GM19455 (cell line): ENCODE measurements around the gene STXBP4.

Experiments used
- ATAC-seq: cut with Tn5 transposase; IDR thresholded peaks from one replicate; pipeline ENCODE4 v1.9.1; 2021; ENCODE audit not compliant: unreplicated experiment

Gene STXBP4

GRCh38 chr17:54968262-54968987 lies at the start of gene STXBP4, which contains the start of gene COX11:
Gene STXBP4, plus strand, starts transcription at chr17:54968765. Its CDS starts 17,455 bp downstream, at chr17:54986220.
Gene COX11, minus strand, starts transcription at chr17:54968654. Its CDS starts 8 bp downstream, at chr17:54968646.
- peak; percentile 95 for ATAC-seq

GRCh38 chr17:54919425-54919824 lies 49.1 kb upstream of the STXBP4 start:
- no peak for ATAC-seq

- no peak for ATAC-seq
These were observed 47.7 kb upstream of the STXBP4 start for GRCh38 chr17:54920819-54921218.

- ATAC-seq = no peak
These were observed 44.2 kb upstream of the STXBP4 start for GRCh38 chr17:54924405-54924804.

- no peak for ATAC-seq
These were observed 41.0 kb upstream of the STXBP4 start for GRCh38 chr17:54927525-54927924.

- ATAC-seq = no peak
These were observed 35.9 kb upstream of the STXBP4 start for GRCh38 chr17:54932711-54933110.

- no peak for ATAC-seq
These were observed 34.6 kb upstream of the STXBP4 start for GRCh38 chr17:54933921-54934320.

GRCh38 chr17:54935471-54935870 lies 33.1 kb upstream of the STXBP4 start:
- ATAC-seq = no peak

- no peak for ATAC-seq
These were observed 31.5 kb upstream of the STXBP4 start for GRCh38 chr17:54937018-54937417.

- ATAC-seq = no peak
These were observed 31.1 kb upstream of the STXBP4 start for GRCh38 chr17:54937426-54937825.

GRCh38 chr17:54941285-54941684 lies 27.3 kb upstream of the STXBP4 start:
- ATAC-seq = no peak

GRCh38 chr17:54944796-54945195 lies 23.8 kb upstream of the STXBP4 start:
- no peak for ATAC-seq

- no peak for ATAC-seq
These were observed 23.3 kb upstream of the STXBP4 start for GRCh38 chr17:54945231-54945630.

- ATAC-seq = no peak
These were observed 22.9 kb upstream of the STXBP4 start for GRCh38 chr17:54945671-54946070.

GRCh38 chr17:54947396-54947795 lies 21.2 kb upstream of the STXBP4 start:
- no peak for ATAC-seq

- no peak for ATAC-seq
These were observed 20.2 kb upstream of the STXBP4 start for GRCh38 chr17:54948380-54948779.

- no peak for ATAC-seq
These were observed 18.4 kb upstream of the STXBP4 start for GRCh38 chr17:54950116-54950515.

- ATAC-seq = no peak
These were observed 17.3 kb upstream of the STXBP4 start for GRCh38 chr17:54951286-54951685.

GRCh38 chr17:54956791-54957190 lies 11.8 kb upstream of the STXBP4 start:
- no peak for ATAC-seq

GRCh38 chr17:54967621-54968261 lies 824 bp upstream of the STXBP4 start:
- peak; percentile 25 for ATAC-seq

- peak; percentile 39 for ATAC-seq
These were observed 395 bp downstream of the STXBP4 start for GRCh38 chr17:54968988-54969332.
